A673 (cell line): ENCODE measurements around the gene EID3.

Source experiments
- EZH2 ChIP-seq: fragments of 200-600 bp; sonication (generic); IDR thresholded peaks from 2 replicates; pipeline ENCODE4 v1.6.1; 2017; ENCODE audit warnings: borderline replicate concordance, low read depth, mild to moderate bottlenecking, mixed read lengths, antibody characterized with exemption, low read length; ENCODE audit not compliant: poor library complexity, severe bottlenecking
- TF ChIP-seq, protein P1 (sequence below): fragments of 300-800, 200-600 bp; sonication (generic); conservative IDR thresholded peaks from 2 replicates; pipeline ENCODE4 v1.5.1; 2017; ENCODE audit warnings: low read depth, mild to moderate bottlenecking, antibody characterized with exemption, low read length, moderate library complexity, mixed read lengths

DNA sequence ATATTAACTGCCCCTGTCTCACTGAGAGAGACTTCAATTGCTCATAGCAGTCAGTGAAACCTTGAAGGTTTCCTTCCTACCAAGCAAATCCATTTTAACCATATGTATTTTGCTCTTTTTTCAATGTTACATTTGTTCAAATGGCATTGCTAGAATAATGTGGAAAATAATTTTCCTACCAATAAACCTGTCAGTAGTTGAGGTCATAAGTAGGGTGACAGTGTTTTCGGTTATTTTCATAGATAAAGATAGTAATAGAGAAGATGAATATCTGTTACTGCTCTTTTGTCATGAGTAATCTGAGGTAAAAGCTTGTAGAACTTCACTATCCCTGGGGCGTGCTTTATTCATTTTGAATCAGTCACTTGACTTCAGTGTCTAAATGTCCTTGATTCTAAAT is 32.6 kb downstream of the EID3 start:
- TF ChIP-seq, protein P1, sequence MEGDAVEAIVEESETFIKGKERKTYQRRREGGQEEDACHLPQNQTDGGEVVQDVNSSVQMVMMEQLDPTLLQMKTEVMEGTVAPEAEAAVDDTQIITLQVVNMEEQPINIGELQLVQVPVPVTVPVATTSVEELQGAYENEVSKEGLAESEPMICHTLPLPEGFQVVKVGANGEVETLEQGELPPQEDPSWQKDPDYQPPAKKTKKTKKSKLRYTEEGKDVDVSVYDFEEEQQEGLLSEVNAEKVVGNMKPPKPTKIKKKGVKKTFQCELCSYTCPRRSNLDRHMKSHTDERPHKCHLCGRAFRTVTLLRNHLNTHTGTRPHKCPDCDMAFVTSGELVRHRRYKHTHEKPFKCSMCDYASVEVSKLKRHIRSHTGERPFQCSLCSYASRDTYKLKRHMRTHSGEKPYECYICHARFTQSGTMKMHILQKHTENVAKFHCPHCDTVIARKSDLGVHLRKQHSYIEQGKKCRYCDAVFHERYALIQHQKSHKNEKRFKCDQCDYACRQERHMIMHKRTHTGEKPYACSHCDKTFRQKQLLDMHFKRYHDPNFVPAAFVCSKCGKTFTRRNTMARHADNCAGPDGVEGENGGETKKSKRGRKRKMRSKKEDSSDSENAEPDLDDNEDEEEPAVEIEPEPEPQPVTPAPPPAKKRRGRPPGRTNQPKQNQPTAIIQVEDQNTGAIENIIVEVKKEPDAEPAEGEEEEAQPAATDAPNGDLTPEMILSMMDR = no peak
- TF ChIP-seq EZH2 = no peak
